ENCODE measurements around the gene APPL2.
"Not testable (repeated sequence)": the region's sequence is repeated elsewhere in the genome, so short reads cannot be mapped to it uniquely, and the experiment has no call there.

APPL2 gene

GRCh38 chr12:105235732-105236476 lies at the start of gene APPL2:
APPL2 (minus strand) TSS chr12:105236174; CDS start chr12:105236012, 162 bp downstream.
- DNase-seq, result peak; percentile 90

- no peak for DNase-seq
These were observed 49.4 kb upstream of the APPL2 start for GRCh38 chr12:105285378-105285777.

DNA sequence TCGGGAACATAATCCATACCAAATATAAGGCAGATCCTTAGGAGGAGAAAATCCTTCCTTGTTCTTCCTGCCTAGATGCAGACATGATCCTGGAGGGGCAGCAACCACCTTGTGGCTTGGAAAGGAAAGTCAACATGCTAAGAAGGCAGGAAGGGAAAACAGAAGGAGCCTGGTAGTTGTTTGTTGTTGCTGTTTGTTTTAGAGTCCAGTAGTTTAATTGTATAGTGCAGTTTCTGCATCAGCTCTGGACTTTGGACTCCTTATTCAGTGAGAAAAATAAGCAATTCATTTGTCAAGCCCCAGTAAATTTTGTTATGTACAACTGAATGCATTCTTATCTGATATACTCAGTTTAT lies 45.7 kb upstream of the APPL2 start:
- DNase-seq, result no peak

- DNase-seq, result no peak
These were observed 45.2 kb upstream of the APPL2 start for GRCh38 chr12:105280966-105281693.

DNA sequence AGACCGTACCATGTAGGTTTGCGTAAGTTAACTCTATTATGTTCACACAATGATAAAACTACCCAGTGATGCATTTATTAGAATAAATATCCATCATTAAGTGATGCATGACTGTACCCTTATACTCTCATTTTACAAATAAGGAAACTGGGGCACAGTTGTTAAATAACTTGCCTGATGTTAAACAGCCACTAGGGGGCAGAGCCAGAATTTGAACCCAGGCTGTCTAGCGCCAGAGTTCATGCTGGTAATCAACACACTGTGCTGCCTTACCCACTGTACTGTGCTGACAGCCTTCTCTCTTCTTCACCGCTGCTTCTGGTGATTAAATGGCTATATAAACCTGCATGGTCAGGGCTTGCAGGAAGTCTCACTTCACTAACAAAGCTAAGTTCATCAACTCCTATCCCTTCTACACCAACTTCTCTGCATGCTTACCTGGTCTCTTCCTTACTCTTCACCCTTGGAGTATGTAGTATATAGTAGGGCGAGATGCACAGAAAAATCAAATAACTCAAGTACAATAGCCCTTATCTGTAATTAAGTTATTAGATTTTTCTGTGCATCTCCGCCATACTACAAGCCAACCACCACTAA lies 43.6 kb upstream of the APPL2 start:
- DNase-seq, result peak; percentile 56

GRCh38 chr12:105278043-105278697 lies 42.2 kb upstream of the APPL2 start:
- no peak for DNase-seq

DNA sequence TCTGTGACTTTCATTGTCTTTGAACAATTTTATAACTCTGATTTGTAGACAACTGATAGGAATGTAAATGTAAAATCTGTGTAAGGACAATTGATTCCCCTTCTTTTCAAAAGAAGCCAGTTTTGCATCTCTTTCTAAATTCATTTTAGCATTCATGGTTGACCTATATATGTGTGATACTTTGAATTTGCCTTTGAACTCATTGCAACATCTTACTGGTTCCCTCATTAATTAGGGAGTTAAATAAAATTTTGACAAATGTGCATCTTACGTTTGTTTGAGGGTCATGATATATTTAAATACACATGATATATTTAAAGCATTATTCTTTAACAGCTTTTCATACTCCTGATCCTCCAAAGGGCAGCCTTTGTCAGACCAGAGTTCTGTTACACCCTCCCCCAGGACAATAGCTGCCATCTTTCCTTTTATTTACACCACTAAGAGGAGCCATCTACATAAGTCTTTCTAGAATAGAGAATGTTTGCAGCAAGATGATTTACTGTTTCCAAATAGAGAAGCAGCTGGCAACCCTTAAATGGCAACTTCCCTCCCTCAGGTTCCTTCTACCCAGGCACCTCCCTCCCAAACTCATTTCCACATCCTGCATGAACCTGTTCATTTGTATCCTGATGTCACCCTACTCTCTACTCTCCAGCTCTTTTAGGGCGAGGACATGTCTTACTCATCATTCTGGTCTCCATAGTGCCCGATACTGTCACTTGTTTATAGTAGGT lies 40.2 kb upstream of the APPL2 start:
- DNase-seq, result no peak

DNA sequence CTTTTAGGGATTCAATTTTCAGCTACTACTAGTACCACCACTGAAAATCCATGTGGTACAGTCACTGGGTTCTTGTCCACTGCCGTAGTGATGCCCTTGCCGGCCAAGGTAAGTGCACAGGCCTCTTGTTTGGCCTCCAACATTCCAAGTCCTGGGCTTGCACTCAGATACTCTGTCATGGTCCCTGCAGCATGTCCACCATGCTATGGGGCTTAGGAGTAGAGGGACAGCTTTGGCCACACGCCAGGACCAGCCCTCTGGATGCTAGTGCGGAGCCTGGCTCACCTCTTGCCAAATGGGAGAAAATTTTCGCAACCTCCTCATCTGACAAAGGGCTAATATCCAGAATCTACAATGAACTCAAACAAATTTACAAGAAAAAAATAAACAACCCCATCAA lies 38.6 kb upstream of the APPL2 start:
- DNase-seq, result no peak

- no peak for DNase-seq
These were observed 37.6 kb upstream of the APPL2 start for GRCh38 chr12:105273601-105274000.

DNA sequence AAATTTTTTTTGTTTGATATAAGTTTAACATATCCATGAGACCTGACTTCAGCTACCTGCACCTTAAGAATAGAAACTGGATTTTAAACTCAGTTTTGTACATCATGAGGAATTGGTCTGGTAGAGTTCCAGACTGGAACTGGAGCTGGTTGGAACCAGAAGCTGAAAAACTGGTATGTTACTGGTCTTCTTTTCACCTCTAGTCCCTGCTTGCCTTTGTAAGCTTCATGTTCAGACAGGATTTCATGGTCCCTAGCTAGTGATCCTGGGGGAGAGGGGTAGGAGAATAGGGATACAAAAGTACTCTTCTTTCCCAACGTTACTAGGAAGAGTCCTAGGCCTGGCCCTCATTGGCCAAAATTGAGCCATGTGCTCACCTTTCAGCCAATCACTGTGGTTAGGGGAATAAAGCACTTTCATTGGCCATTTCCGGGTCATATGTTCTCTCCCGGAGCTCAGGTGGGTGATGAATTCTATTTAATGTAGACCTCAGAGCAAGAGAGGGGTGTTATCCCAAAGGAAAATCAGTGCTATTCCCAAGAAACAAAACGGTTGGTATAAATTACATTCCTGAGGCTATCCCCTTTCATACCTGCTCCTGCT lies 36.9 kb upstream of the APPL2 start:
- no peak for DNase-seq

DNA sequence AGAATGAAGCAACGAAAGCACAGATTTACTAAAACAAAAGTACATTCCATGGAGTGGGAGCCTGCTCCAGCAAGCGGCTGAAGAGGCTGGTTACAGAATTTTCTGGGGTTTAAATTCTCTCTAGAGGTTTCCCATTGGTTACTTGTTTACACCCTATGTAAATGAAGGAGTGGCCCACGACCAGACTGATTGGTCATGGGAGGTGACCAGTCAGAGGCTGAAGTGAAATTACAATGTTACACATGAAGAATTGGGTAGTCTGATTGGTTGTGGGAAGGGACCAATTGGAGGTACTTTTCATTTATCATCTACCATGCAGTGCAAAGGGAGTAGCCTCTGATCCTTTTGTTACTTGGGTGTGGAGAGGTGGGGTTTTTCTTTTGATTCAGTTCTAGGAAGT lies 36.2 kb upstream of the APPL2 start:
- no peak for DNase-seq

DNA sequence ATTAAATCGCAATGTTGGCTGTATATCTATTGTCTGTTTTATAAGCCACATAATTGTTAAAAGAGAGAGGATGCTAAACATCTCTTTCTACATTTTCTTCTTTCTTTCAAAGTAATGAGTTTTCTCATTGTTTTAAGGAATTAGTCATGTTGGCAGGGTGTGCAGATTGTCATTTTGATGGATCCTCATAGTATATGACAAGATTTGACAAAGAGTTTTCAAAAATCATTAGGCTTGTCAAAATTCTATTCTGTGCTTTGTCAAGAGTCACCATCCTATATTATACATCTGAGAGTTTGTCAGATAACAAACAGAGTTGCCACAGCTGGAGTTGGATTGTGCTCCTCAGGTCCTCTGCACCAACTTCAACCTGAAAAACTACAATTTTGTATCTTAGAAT lies 35.4 kb upstream of the APPL2 start:
- DNase-seq, result no peak

- no peak for DNase-seq
These were observed 34.8 kb upstream of the APPL2 start for GRCh38 chr12:105270671-105271255.

DNA sequence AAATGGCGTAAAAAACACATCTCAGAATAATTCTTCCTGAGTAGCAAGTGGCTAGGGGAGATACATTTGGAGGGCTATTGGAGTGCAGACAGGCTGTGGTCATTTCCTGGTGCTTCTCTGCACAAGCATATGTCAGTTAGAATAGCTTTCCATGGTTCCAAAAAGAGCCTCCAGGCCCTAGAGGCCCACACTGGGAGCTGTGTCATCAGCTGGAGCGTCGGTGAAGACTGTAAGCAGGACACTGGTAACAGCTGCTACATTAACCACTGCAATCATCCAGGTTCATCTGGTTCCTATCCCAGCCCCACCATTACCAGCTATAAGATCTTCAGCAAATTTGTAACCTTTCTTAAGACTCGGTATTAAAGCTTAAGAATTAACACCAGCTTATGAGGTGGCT lies 31.7 kb upstream of the APPL2 start:
- no peak for DNase-seq

GRCh38 chr12:105264771-105265170 lies 28.8 kb upstream of the APPL2 start:
- no peak for DNase-seq

DNA sequence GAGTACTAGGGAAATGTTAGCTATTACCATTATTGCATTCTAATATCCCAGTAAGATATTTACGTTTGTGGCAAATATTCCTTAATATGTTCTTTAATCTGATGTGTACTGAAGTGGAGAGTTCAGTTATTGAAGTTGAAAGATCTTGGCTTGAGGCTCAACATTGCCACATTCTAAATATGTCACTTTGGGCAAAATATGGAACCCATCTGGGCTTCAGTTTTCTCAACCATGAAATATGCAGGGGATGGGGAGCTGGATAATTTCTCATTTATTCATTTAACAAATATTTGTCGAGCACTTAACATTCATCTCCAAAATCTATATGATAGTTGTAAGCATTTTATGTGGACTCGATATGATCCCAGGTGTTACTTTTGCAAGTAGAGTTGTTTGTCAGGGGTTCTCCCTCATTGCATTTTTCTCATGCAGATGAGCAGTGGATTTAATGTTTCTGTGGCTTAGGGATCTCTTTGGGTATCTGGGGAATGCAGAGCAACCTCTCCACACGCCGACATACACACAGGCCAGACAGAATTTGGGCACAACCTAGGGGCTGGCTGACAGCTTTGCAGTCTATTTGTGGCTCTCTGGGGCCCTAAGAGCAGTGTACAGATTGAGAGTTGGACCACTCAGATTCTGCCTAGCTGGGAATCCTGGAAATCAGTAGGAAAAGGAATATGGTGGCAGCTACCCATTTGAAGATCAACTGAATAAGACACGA lies 26.6 kb upstream of the APPL2 start:
- DNase-seq, result no peak

DNA sequence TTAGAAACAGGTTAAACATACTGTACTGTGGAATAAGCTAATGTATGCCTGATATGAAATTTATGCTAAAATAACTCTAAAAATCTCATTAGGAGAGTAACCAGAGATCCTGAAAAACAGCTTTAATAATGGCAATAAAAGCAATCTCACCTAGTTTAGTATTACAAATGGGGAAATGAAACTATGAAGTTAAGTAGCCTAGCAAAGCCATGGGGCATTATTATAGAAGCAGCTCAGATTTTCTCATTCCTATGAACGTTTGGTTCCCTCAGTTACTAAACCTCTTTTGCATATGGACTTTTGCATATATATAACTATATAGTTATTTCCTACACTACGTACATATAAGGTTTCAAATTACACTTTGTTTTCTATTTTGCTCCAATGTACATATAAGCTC lies 25.0 kb upstream of the APPL2 start:
- no peak for DNase-seq

GRCh38 chr12:105259226-105259625 lies 23.3 kb upstream of the APPL2 start:
- no peak for DNase-seq

DNA sequence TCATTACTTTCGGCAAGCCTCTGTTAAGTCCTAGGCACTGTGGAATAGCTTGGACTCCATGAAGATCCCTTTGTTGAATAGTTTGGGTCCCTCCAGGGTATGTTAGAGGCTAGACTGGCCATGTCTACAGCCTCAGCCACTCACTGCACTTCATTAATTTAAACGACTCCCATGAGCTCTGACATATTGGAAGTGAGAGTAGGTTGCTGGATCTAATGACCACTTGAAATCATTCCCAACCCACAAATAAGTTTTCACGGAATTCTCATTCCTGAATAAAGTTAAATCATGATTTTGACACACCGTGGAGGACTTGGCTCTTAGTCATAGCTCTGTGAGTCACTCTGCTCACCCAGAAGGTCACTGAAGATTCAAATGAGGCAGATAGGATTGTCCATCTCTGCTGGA lies 21.4 kb upstream of the APPL2 start:
- no peak for DNase-seq

DNA sequence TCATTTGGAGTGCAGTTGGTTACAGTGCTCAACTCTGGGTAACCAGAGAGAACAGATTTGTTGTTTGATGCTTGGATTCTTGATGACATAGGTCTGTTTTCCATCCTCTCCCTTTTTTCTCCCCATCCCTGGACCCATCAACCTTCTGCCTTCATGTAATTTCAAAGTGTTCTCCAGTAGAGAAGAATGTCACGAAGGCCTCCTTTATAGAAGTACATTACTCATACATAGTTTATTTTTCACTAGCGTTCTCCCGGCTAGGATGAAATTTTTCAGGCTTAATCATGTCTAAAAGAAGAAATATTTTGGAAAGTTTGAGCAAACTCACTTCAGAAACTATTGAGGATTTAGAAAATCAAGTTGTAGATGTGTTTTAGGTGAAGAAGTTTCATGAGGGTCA lies 20.9 kb upstream of the APPL2 start:
- no peak for DNase-seq

DNA sequence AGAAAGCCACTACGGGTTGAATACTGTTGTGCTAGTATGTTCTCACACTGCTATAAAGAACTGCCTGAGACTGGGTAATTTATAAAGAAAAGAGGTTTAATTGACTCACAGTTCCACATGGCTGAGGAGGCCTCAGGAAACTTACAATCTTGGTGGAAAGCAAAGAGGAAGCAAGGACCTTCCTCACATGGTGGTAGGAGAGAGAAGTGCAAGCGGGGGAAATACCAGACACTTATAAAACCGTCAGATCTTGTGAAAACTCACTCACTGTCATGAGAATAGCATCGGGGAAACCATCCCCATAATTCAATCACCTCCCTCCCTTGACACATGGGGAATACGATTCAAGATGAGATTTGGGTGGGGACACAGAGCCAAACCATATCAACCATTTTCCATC lies 20.5 kb upstream of the APPL2 start:
- DNase-seq, result not testable (repeated sequence)
